Limb (tissue), 2 donors: ENCODE data around the gene PTGIS.

ENCODE experiments used
- DNase-seq, 2 donors: peaks; one replicate each; pipeline ENCODE4 v3.0.0-alpha.2; 2016; ENCODE audit errors: extremely low spot score in 2 of 2

The PTGIS gene

GRCh38 chr20:49475292-49476015 lies 92.5 kb downstream of the PTGIS start:
- DNase-seq: no peak

- DNase-seq: no peak
Observed at GRCh38 chr20:49471397-49471796, 96.5 kb downstream of the PTGIS start.

- no peak for DNase-seq
Observed at GRCh38 chr20:49470922-49471321, 97.0 kb downstream of the PTGIS start.

- no peak for DNase-seq
Observed at GRCh38 chr20:49469060-49469459, 98.9 kb downstream of the PTGIS start.

- DNase-seq: no peak
Observed at GRCh38 chr20:49468412-49468811, 99.5 kb downstream of the PTGIS start.

GRCh38 chr20:49466114-49466912 lies 101.6 kb downstream of the PTGIS start:
- DNase-seq: no peak

GRCh38 chr20:49464556-49464955 lies 103.4 kb downstream of the PTGIS start:
- DNase-seq: no peak

- DNase-seq: no peak
Observed at GRCh38 chr20:49462626-49463025, 105.3 kb downstream of the PTGIS start.

- no peak for DNase-seq
Observed at GRCh38 chr20:49461894-49462620, 105.9 kb downstream of the PTGIS start.

GRCh38 chr20:49460916-49461315 lies 107.0 kb downstream of the PTGIS start:
- DNase-seq: no peak

- no peak for DNase-seq
Observed at GRCh38 chr20:49460131-49460530, 107.8 kb downstream of the PTGIS start.

- DNase-seq: no peak
Observed at GRCh38 chr20:49459684-49460083, 108.3 kb downstream of the PTGIS start.

- no peak for DNase-seq
Observed at GRCh38 chr20:49457444-49457843, 110.5 kb downstream of the PTGIS start.

GRCh38 chr20:49456646-49457045 lies 111.3 kb downstream of the PTGIS start:
- DNase-seq: no peak

- no peak for DNase-seq
Observed at GRCh38 chr20:49455691-49456090, 112.2 kb downstream of the PTGIS start.
